Measurements from ENCODE around the gene TMEM167A.

Gene TMEM167A

GRCh38 chr5:83099445-83099844 lies 22.3 kb upstream of the TMEM167A start:
- H2BK15ac ChIP-seq (ENCODE audit: low read depth, poor library complexity, severe bottlenecking) = no peak overlapping the region
- H3K36me3 ChIP-seq (ENCODE audit: control insufficient read depth in 1 of 2, insufficient read depth in 2 of 2, low read depth in 1 of 2, low read length in 2 of 2) = no peaks in the 10 kb centered on the region
- no peaks in the 10 kb centered on the region for H3K9me3 ChIP-seq (ENCODE audit: control insufficient read depth, low read length)
- 73% methylated on average over 1 of the region's 1 CpG for WGBS
- H3K79me1 ChIP-seq (replicated peaks; ENCODE audit: low read length, poor library complexity, severe bottlenecking) = peaks cover 7% of the 10 kb centered on the region
- H3K18ac ChIP-seq (ENCODE audit: low read depth in 1 of 2, low read length in 2 of 2) = no peak overlapping the region
- H3K23ac ChIP-seq (ENCODE audit: low read length in 2 of 2) = no peak overlapping the region
- no peak overlapping the region for H3K9ac ChIP-seq (ENCODE audit: low read length)
- H3K4me3 ChIP-seq (ENCODE audit: insufficient read depth in 1 of 2, low read depth in 1 of 2, low read length in 2 of 2) = no peak overlapping the region
- H3K27ac ChIP-seq (ENCODE audit: low read length, poor library complexity, severe bottlenecking) = no peak overlapping the region
- no peak overlapping the region for H2AFZ ChIP-seq (ENCODE audit: low read depth, low read length)
- H3K14ac ChIP-seq (ENCODE audit: low read length in 2 of 2) = no peak overlapping the region
- no peak overlapping the region for H2BK12ac ChIP-seq (ENCODE audit: low read length in 2 of 2)
- no peak overlapping the region for H2BK5ac ChIP-seq (ENCODE audit: low read depth, low read length, poor library complexity, severe bottlenecking)
- no peak overlapping the region for H2AK5ac ChIP-seq (ENCODE audit: low read length, severe bottlenecking)
- H4K91ac ChIP-seq (ENCODE audit: low read length) = no peak overlapping the region
- H2BK120ac ChIP-seq (ENCODE audit: low read depth, low read length) = peak overlapping the region; percentile 19
- no peak overlapping the region for H4K8ac ChIP-seq (ENCODE audit: low read length)
- no peak overlapping the region for H3K4ac ChIP-seq (ENCODE audit: low read depth in 1 of 2, low read length in 2 of 2)
- H3K4me2 ChIP-seq (ENCODE audit: low read length, poor library complexity, severe bottlenecking) = no peak overlapping the region
- no peaks in the 10 kb centered on the region for H3K27me3 ChIP-seq (ENCODE audit: control insufficient read depth in 1 of 2, insufficient read depth in 1 of 2, low read length in 2 of 2)
- H3K4me1 ChIP-seq (ENCODE audit: control insufficient read depth, insufficient read depth, low read depth, low read length) = peaks cover 7% of the 10 kb centered on the region
- DNase-seq = no peak

- no peaks in the 10 kb centered on the region for H3K36me3 ChIP-seq (ENCODE audit: control insufficient read depth in 1 of 2, insufficient read depth in 2 of 2, low read depth in 1 of 2, low read length in 2 of 2)
- H2BK15ac ChIP-seq (ENCODE audit: low read depth, poor library complexity, severe bottlenecking) = no peak overlapping the region
- no peak overlapping the region for H3K18ac ChIP-seq (ENCODE audit: low read depth in 1 of 2, low read length in 2 of 2)
- H3K4me1 ChIP-seq (ENCODE audit: control insufficient read depth, insufficient read depth, low read depth, low read length) = peaks cover 7% of the 10 kb centered on the region
- H3K4me2 ChIP-seq (ENCODE audit: low read length, poor library complexity, severe bottlenecking) = no peak overlapping the region
- H4K91ac ChIP-seq (ENCODE audit: low read length) = no peak overlapping the region
- no peak overlapping the region for H3K23ac ChIP-seq (ENCODE audit: low read length in 2 of 2)
- no peaks in the 10 kb centered on the region for H3K27me3 ChIP-seq (ENCODE audit: control insufficient read depth in 1 of 2, insufficient read depth in 1 of 2, low read length in 2 of 2)
- H3K14ac ChIP-seq (ENCODE audit: low read length in 2 of 2) = no peak overlapping the region
- H2AFZ ChIP-seq (ENCODE audit: low read depth, low read length) = no peak overlapping the region
- H3K9me3 ChIP-seq (ENCODE audit: control insufficient read depth, low read length) = peaks cover under 1% of the 10 kb centered on the region
- H3K4me3 ChIP-seq (ENCODE audit: insufficient read depth in 1 of 2, low read depth in 1 of 2, low read length in 2 of 2) = no peak overlapping the region
- peaks cover 7% of the 10 kb centered on the region for H3K79me1 ChIP-seq (replicated peaks; ENCODE audit: low read length, poor library complexity, severe bottlenecking)
- DNase-seq = no peak
- no peak overlapping the region for H2BK5ac ChIP-seq (ENCODE audit: low read depth, low read length, poor library complexity, severe bottlenecking)
- no peak overlapping the region for H3K9ac ChIP-seq (ENCODE audit: low read length)
- H2AK5ac ChIP-seq (ENCODE audit: low read length, severe bottlenecking) = no peak overlapping the region
- H3K27ac ChIP-seq (ENCODE audit: low read length, poor library complexity, severe bottlenecking) = no peak overlapping the region
- no peak overlapping the region for H4K8ac ChIP-seq (ENCODE audit: low read length)
- H3K4ac ChIP-seq (ENCODE audit: low read depth in 1 of 2, low read length in 2 of 2) = no peak overlapping the region
- no peak overlapping the region for H2BK120ac ChIP-seq (ENCODE audit: low read depth, low read length)
- no peak overlapping the region for H2BK12ac ChIP-seq (ENCODE audit: low read length in 2 of 2)
Observed at GRCh38 chr5:83099001-83099400, 21.8 kb upstream of the TMEM167A start.

- no peak overlapping the region for H3K14ac ChIP-seq (ENCODE audit: low read length in 2 of 2)
- DNase-seq = peak; percentile 32
- H3K27me3 ChIP-seq (ENCODE audit: control insufficient read depth in 1 of 2, insufficient read depth in 1 of 2, low read length in 2 of 2) = no peaks in the 10 kb centered on the region
- H3K4me2 ChIP-seq (ENCODE audit: low read length, poor library complexity, severe bottlenecking) = no peak overlapping the region
- H3K79me1 ChIP-seq (replicated peaks; ENCODE audit: low read length, poor library complexity, severe bottlenecking) = peaks cover 7% of the 10 kb centered on the region
- 57% methylated on average over 1 of the region's 2 CpGs for WGBS
- peak overlapping the region; percentile 60 for H3K9ac ChIP-seq (ENCODE audit: low read length)
- H2AFZ ChIP-seq (ENCODE audit: low read depth, low read length) = no peak overlapping the region
- no peak overlapping the region for H3K23ac ChIP-seq (ENCODE audit: low read length in 2 of 2)
- no peak overlapping the region for H2AK5ac ChIP-seq (ENCODE audit: low read length, severe bottlenecking)
- H2BK5ac ChIP-seq (ENCODE audit: low read depth, low read length, poor library complexity, severe bottlenecking) = no peak overlapping the region
- no peaks in the 10 kb centered on the region for H3K36me3 ChIP-seq (ENCODE audit: control insufficient read depth in 1 of 2, insufficient read depth in 2 of 2, low read depth in 1 of 2, low read length in 2 of 2)
- H3K27ac ChIP-seq (ENCODE audit: low read length, poor library complexity, severe bottlenecking) = no peak overlapping the region
- H3K9me3 ChIP-seq (ENCODE audit: control insufficient read depth, low read length) = peaks cover 12% of the 10 kb centered on the region
- no peak overlapping the region for H3K4ac ChIP-seq (ENCODE audit: low read depth in 1 of 2, low read length in 2 of 2)
- no peak overlapping the region for H3K4me3 ChIP-seq (ENCODE audit: insufficient read depth in 1 of 2, low read depth in 1 of 2, low read length in 2 of 2)
- peaks cover 7% of the 10 kb centered on the region for H3K4me1 ChIP-seq (ENCODE audit: control insufficient read depth, insufficient read depth, low read depth, low read length)
- no peak overlapping the region for H2BK12ac ChIP-seq (ENCODE audit: low read length in 2 of 2)
- no peak overlapping the region for H3K18ac ChIP-seq (ENCODE audit: low read depth in 1 of 2, low read length in 2 of 2)
- no peak overlapping the region for H4K8ac ChIP-seq (ENCODE audit: low read length)
- H4K91ac ChIP-seq (ENCODE audit: low read length) = no peak overlapping the region
- no peak overlapping the region for H2BK15ac ChIP-seq (ENCODE audit: low read depth, poor library complexity, severe bottlenecking)
- H2BK120ac ChIP-seq (ENCODE audit: low read depth, low read length) = no peak overlapping the region
Observed at GRCh38 chr5:83097689-83098231, 20.6 kb upstream of the TMEM167A start.

- no peak overlapping the region for H3K23ac ChIP-seq (ENCODE audit: low read length in 2 of 2)
- peaks cover 18% of the 10 kb centered on the region for H3K9me3 ChIP-seq (ENCODE audit: control insufficient read depth, low read length)
- peaks cover 7% of the 10 kb centered on the region for H3K79me1 ChIP-seq (replicated peaks; ENCODE audit: low read length, poor library complexity, severe bottlenecking)
- H2BK120ac ChIP-seq (ENCODE audit: low read depth, low read length) = no peak overlapping the region
- no peaks in the 10 kb centered on the region for H3K36me3 ChIP-seq (ENCODE audit: control insufficient read depth in 1 of 2, insufficient read depth in 2 of 2, low read depth in 1 of 2, low read length in 2 of 2)
- H3K14ac ChIP-seq (ENCODE audit: low read length in 2 of 2) = no peak overlapping the region
- H3K18ac ChIP-seq (ENCODE audit: low read depth in 1 of 2, low read length in 2 of 2) = no peak overlapping the region
- no peak overlapping the region for H2AFZ ChIP-seq (ENCODE audit: low read depth, low read length)
- H2BK12ac ChIP-seq (ENCODE audit: low read length in 2 of 2) = no peak overlapping the region
- H3K4me3 ChIP-seq (ENCODE audit: insufficient read depth in 1 of 2, low read depth in 1 of 2, low read length in 2 of 2) = no peak overlapping the region
- H3K9ac ChIP-seq (ENCODE audit: low read length) = no peak overlapping the region
- H2BK15ac ChIP-seq (ENCODE audit: low read depth, poor library complexity, severe bottlenecking) = no peak overlapping the region
- no peak overlapping the region for H4K8ac ChIP-seq (ENCODE audit: low read length)
- H2AK5ac ChIP-seq (ENCODE audit: low read length, severe bottlenecking) = no peak overlapping the region
- H4K91ac ChIP-seq (ENCODE audit: low read length) = no peak overlapping the region
- H3K4me1 ChIP-seq (ENCODE audit: control insufficient read depth, insufficient read depth, low read depth, low read length) = peaks cover 7% of the 10 kb centered on the region
- H2BK5ac ChIP-seq (ENCODE audit: low read depth, low read length, poor library complexity, severe bottlenecking) = no peak overlapping the region
- no peak overlapping the region for H3K4me2 ChIP-seq (ENCODE audit: low read length, poor library complexity, severe bottlenecking)
- no peaks in the 10 kb centered on the region for H3K27me3 ChIP-seq (ENCODE audit: control insufficient read depth in 1 of 2, insufficient read depth in 1 of 2, low read length in 2 of 2)
- no CpG with 5 or more reads among the region's 2 CpGs for WGBS
- peak; percentile 46 for DNase-seq
- H3K27ac ChIP-seq (ENCODE audit: low read length, poor library complexity, severe bottlenecking) = no peak overlapping the region
- no peak overlapping the region for H3K4ac ChIP-seq (ENCODE audit: low read depth in 1 of 2, low read length in 2 of 2)
Observed at GRCh38 chr5:83096660-83097339, 19.6 kb upstream of the TMEM167A start.

All from mesenchymal stem cell (in vitro differentiated cells and primary cell).